Measurements from ENCODE around the gene KBTBD13.
"Not testable (repeated sequence)": the region's sequence is repeated elsewhere in the genome, so short reads cannot be mapped to it uniquely, and the experiment has no call there.

The KBTBD13 gene

GRCh38 chr15:65076486-65077290, at the start of gene KBTBD13:
Gene KBTBD13 (plus strand): TSS chr15:65076746. CDS start chr15:65076816, 70 bp downstream.
- no peak for DNase-seq

- DNase-seq = no peak
Observed at GRCh38 chr15:65026756-65027155, 49.8 kb upstream of the KBTBD13 start.

DNA sequence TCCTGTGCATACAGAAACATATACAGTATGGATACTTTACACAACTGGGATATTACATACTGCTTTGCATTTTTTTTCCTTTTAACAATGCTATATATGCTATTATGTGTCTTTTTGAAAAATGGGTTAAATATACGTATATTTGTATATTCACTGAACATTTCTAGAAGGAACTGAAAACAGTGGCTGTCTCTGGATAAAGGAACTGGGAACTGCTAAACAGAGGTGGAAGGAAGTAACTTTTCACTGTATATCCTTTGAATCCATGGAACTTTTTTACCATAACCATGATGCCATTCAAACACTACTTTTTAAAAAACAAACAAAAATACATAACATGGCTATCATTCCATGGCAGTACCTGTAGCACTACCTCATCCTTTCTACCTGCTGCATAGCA, 49.0 kb upstream of the KBTBD13 start:
- DNase-seq = peak; percentile 66

GRCh38 chr15:65028338-65028737, 48.2 kb upstream of the KBTBD13 start:
- no peak for DNase-seq

DNA sequence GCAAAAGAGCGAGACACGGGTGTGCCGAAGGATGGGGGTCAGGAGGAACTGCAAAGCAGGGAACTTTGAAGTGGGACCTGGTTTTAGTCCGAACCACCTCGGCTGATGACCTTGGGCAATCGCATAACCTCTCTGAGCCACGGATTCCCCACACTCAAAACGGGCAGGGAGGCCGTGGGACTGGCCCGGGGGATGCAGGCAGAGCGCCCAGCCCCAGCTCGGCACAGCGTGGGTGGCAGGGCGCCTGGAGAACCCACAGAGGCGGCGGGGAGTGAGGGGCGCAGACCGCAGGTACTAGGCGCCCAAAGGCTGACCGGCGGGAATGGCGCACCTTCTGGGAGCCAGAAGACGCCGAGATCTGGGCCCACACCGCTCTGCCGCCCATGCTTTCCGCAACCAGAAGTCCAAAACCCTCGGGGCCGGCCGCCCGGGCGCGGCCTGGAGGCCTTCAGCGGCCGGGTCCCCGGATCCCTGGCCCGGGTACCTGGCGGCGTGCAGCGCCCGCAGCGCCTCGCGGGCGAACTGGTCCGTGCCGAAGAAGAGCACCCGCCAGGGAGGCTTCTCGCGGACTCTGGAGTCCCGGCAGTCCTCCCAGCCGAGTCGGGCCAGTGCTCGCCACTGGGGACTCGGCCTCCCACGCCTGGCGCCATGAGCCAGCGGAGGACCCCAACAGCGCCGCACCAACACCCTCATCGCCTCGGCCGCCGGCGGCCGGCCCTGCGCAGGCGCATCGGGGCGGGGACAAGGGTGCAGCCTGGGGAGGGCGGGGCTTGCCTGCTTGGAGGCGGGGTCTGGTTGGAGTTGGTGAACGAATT, 47.4 kb upstream of the KBTBD13 start, which contains the start of gene MTFMT:
Gene MTFMT, minus strand, starts transcription at position 719 of the 815 bp plus-strand sequence. Its CDS starts 26 bp downstream, at position 693.
- DNase-seq = peak; percentile 59

DNA sequence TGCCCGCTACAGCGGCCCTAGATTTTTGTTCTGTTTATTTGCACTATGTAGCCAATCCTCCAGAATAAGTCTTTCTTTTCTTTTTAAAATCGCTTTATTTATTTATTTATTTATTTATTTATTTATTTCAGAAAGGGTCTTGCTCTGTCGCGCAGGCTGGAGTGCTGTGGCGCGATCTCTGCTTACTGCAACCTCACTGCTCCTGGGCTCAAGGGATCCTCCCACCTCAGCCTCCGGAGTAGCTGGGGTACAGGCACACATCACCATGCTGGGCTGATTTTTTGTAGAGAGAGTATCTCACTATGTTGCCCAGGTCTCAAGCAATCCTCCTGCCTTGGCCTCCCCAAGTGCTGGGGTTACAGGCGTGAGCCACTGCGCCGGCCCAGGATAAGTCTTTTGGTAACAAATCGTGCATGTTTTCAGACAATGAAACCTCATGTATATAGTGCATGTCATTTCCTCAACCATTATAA, 46.8 kb upstream of the KBTBD13 start:
- no peak for DNase-seq

- DNase-seq = peak; percentile 34
Observed at GRCh38 chr15:65032801-65033537, 43.6 kb upstream of the KBTBD13 start.

- DNase-seq = peak; percentile 38
Observed at GRCh38 chr15:65033659-65034269, 42.8 kb upstream of the KBTBD13 start.

DNA sequence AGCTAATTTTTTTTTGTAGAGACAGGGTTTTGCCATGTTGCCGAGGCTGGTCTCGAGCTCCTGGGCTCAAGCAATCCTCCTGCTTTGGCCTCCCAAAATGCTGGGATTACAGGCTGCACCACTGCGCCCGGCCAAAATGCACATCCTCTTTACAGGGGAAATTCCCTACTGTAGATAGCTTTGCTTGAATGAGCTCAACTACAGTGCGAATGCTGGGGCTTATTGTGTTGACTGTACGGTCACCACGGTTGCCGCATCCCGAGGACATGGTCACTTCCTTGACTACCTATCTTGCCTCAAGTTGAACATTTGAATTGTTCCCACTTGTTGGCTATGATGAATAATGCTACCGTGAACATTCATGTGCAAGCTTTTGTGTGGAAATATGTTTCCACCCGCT, 41.8 kb upstream of the KBTBD13 start:
- no peak for DNase-seq

GRCh38 chr15:65037309-65037708, 39.2 kb upstream of the KBTBD13 start:
- DNase-seq = no peak

- no peak for DNase-seq
Observed at GRCh38 chr15:65038428-65038827, 38.1 kb upstream of the KBTBD13 start.

- no peak for DNase-seq
Observed at GRCh38 chr15:65038836-65039235, 37.7 kb upstream of the KBTBD13 start.

- no peak for DNase-seq
Observed at GRCh38 chr15:65040461-65040860, 36.1 kb upstream of the KBTBD13 start.

DNA sequence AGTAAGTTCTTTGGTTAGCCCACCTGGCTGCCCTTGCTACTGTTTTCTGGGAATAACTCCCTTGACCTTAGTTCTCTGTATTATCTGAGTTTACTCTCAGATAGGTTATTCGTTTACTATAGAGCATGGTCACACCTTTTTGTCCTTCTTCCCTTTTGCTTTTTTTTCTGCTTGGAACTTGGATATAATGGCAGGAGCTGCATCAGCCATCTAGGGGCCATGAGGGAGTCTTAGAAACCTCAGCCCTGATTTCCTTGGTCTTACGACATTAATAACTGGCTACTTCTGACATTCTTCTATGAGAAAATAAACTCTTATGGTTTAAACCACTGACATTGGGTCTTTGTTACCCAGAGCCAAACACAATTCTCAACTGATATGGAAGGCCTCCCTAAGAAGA, 34.8 kb upstream of the KBTBD13 start:
- no peak for DNase-seq

DNA sequence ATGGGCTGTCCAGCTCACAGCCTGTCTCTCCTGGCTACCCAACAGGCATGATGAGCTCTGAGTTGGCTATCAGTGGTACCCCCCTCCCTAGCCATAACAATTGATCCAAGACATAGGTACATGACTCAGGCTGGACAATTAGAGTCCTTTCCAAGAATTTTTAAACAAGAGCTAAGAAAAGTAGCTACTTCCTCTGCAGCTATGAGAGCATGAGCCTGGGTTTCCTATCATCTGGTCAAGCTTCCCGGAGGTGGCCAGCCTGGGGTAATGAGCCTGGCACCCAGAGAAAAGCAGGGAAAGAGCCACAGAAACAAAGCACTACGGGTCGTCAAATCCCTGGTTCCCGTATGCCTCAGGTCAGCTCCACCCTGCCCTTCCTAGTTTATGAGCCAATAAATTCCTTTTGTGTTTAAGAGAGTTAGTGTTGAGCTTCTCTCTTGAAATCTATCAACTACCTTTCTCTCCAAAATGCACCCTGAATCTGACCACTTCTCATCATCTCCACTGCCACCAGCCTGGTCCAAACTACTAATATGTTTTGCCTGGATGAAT, 33.7 kb upstream of the KBTBD13 start:
- no peak for DNase-seq

DNA sequence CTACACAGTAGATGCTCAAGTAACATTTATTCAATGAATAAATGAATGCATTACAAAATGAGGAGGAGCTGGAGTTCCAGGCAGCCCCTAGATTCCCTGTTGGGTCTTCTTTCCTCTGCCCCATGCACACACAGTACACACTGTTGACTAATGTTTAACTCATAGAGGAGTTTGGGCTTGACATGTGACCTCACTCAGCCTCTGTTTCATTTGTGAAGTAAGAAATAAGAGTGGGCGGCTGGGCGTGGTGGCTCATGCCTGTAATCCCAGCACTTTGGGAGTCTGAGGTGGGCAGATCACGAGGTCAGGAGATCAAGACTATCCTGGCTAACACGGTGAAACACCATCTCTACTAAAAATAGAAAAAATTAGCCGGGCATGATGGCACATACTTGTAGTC, 32.3 kb upstream of the KBTBD13 start:
- not testable (repeated sequence) for DNase-seq

DNA sequence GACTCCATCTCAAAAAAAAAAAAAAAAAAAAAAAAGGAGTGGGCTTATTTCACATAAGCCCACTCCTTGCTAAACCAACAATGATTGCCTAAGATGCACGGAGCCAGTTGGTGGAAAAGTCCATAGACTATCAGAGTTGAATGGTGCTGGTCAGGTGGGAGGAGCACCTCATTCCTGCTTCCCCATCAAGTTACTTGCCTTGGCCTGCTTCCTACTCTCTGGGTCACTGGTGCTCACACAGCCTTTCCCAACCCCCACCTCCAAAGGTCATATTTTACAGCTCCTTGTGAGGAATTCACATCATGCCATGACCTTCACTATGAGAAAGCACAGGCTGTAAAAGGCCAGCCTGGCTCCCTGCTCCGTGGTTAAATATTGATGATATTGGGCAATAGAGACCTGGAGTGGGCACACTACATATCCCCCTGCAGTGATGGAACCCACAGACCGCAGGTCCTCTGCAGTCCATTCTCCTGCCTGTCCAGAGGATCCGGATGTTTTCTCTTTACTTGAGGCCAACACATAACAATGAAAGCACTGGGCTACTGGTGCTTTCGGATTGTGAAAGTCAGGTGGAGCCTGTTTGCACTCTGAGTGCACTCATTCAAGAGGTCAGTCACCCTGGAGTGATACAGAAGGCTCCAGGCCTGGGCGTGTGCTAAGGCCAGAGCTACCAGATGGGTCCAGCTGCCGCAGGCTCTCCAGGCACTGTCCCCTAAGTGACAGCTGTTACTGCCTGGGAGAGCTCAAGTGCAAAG, 31.6 kb upstream of the KBTBD13 start, which contains the start of gene SLC51B:
Gene SLC51B, plus strand, starts transcription at position 664 of the 758 bp plus-strand sequence. CDS start 4,618 bp downstream, outside the sequence.
- DNase-seq = no peak

GRCh38 chr15:65048241-65048640, 28.3 kb upstream of the KBTBD13 start:
- DNase-seq = no peak

- DNase-seq = peak; percentile 89
Observed at GRCh38 chr15:65049418-65049840, 27.1 kb upstream of the KBTBD13 start.

DNA sequence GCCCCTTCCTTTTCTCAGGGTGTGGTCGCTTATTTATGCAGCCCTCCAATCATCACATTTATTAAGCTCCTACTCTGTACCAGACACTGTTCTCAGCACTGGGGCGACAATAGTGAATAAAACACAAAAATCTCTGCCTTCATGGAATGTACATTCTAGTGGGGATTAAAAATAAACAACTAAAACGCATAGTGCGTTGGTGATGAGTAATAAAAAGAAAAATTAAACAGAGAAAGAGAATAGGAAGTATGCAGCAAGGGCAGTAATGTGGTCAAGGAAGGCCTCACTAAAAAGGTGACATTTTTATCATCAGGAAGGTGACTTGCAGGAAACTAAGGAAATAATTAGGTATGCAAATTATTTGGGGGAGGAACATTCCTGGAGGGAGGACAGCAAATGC, 26.3 kb upstream of the KBTBD13 start:
- DNase-seq = no peak

DNA sequence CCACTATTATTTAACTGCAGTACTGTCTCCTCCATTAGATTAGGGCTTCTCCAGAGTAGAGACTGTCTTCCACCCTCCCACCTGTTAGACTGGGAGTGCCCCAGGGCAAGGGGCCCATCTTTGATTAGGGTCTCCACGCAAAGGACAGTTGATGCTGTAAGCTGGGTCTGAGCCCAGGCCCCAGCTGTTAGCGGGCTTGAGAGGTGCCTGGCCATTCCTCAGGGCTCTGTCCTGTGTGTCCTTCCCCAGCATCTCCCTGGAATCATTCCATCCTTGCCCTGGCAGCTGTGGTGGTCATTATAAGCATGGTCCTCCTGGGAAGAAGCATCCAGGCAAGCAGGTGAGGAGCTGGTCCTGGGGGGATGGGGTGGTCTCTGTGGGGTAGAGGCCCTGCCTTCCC, 25.3 kb upstream of the KBTBD13 start:
- no peak for DNase-seq

All from MV-4-11 (cell line).